HG02885 (cell line): Measurements from ENCODE around the gene NTN1.

Experiments used
- ATAC-seq: cut with Tn5 transposase; IDR thresholded peaks from one replicate; pipeline ENCODE4 v1.9.1; 2021; ENCODE audit warnings: mild to moderate bottlenecking; ENCODE audit not compliant: unreplicated experiment, poor library complexity

The NTN1 gene

DNA sequence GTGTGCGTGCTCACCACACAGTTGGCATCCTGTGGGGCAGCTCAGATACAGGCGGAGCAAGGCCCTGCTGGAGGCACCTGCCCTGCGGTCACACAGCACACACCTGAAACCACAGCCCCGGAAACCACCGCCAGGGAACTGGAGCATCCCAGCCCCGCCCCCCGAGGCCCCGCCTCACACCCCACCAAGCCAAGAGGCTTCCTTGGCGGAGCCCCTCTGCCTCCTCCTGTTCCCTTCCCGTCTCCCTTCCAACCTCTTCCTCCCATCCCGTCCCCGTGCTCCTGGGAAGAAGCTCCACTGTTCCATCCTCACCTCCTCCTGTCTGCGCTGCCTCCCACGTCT is 205.5 kb downstream of the NTN1 start:
- no peak for ATAC-seq

DNA sequence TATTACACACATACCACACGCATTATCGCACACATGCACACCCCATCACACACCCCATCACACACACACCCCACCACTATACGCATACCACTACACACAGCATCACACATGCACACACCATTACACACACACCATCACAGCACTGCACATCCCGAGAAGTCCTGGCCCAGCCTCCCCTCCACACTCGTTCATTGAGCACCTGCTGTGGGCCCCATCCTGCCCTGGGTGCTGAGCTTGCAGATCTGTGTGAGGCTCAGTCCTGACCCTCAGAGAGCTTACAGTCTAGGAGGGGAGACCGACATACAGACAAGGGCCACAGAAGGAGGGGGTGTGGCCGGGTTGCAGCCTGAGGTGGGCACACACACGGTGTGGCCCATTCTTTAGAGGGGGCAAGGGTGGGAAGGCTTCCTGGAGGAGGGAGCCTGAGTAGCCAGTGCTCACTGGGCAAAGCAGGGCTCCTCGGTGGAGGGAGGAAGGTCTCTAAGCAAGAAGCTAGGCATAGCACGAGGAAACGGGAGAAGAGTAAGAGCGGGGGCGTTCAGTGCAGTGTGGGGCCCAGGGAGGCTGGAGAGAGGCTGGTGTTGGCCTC is 206.6 kb downstream of the NTN1 start:
- ATAC-seq: no peak

DNA sequence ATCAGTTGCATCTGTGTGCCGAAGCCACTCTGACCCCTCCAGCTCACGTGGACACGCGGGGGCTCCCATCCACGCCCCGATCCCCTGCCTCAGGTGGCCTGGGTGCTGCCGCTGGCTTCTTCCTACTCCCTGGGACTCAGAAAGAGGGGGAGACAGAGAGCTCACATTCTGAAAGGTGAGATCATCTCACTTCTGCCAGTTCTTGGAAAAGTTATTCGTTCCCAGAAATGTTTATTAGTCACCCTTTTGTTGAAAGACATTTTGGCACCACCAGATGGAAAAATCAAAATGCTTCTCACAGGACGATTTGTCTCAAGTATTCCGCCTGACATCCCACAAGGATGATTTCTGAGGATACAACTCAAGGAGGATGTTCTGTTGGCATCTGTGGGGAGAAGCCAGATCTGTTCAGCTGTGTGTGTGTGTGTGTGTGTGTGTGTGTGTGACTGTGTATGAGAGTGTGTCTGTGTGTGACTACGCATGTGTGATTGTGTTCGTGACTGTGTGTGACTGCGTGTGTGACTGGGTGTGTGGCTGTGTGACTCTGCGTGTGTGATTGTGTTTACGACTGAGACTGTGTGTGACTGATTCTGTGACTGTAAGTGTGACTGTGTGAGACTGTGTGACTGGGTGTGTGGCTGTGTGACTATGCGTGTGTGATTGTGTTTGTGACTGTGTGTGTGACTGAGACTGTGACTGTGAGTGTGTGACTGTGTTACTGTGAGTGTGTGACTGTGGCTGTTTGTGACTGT is 207.3 kb downstream of the NTN1 start:
- no peak for ATAC-seq

DNA sequence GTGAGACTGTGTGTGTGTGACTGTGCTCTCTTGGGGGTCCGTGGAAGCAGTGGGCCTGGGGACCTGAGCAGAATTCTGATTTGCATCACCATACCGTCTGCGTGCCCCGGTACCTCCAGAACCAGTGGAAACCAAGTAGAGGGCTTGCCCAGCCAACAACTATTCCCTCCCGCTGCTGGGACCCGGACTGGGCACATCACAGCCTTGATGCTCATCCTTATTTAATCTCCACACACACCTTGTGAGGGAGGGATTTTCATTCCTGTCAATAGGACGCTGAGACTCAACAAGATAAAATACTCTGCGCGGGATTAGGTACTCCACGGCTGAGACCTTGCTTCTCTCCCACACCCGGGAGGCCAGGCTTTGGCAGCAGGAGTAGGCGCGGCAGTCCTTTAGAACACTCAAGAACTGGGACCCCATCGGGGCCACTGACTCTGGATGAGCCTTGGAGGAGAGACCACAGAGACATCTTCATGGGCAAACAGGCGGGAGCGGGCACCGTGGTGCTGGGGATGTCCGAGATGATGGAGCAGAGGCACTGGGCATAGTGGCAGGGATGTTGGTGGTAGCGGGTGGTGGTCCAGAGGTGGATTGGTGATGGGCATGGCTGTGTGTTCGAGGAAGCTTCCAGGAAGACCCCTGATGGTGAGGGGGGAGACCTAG is 208.0 kb downstream of the NTN1 start:
- no peak for ATAC-seq

DNA sequence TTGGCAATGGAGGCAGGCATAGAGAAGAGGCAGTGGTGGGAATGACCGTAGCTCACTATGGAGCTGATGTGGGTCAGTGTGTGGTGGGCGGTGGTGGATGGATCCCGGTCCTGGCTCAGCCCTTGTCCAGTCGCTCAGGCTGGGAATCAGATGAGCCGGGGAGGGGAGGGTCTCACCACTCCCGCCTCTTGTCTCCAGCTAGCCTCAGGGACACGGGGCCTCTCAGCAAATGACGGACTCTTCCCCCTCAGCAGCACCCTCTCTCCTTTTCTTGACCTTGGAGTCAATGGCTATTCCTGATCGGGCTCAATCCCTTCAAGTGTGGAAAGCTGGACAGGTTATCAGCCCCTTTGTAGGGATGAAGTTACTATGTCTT is 208.5 kb downstream of the NTN1 start:
- no peak for ATAC-seq

DNA sequence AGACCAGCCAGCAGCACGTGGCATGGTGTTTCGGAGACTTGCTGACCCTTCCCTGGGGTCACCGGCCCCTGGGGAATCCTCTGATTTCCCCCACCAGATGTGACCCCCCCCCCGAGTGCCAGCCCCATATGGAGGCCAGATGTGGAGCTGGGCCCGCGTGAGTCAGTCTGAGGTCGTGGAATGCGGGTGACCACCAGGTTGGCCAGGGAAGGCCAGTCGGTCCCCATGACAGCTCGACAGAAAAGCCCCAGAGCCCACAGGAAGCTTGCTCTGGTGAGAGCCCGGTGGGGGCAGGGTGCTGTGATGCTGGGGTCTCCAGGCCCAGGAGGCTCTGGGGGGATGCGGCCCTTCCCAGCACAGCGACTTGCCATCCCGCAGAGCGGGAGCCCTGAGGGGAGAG is 209.0 kb downstream of the NTN1 start:
- ATAC-seq: no peak

DNA sequence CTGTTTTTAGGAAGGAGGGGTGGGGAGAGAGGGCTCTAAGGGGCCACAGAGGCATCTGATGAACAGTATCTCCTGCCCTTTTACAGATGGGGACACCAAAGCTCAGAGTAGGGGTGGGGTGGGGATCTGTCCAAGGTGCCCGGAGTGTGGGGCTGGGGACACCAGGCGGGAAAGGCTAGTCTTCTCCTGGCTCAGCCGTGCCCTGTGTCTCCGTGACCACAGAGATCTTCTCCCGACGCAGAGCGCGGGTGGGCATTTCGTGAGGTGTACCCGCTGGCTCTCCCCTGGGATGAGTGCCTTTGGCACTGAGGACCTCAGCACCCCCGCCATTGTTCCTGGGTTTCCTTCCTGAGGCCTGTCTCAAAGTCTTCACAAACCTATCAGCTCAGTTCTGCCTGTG is 209.6 kb downstream of the NTN1 start:
- no peak for ATAC-seq

DNA sequence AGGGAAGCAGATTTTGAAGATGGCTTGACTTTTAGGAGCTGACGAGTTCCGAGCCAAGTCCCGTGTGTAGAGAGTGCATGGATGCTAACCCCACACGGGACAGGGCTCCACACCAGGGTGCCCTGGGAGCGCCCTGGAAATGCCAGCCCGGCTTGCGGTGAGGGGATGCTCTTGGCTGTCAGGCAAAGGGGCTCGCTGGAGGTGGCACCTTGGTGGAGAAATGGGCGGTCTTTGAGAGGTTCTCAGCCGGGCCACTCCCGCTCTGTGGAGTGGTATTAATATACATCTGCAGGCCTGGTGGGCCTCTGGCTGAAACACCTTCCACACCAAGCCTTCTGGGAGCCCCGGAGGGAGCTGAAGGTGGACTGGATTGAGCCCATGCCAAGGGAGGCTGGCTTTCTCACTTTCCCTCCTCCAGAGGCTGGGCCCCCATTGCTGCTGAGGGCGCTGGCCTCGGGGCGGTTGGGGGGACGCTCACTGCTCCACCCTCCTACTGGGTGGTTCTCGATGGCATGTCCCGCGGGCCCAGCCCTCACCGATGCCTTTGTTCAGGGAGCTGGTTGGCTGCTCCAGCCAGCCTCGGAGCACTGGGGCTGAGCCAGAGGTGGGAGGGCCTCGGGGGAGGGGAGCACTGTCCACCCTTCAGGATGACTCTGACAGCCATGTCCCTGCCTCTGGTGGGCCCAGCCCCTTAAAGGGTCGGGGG is 210.3 kb downstream of the NTN1 start:
- no peak for ATAC-seq

DNA sequence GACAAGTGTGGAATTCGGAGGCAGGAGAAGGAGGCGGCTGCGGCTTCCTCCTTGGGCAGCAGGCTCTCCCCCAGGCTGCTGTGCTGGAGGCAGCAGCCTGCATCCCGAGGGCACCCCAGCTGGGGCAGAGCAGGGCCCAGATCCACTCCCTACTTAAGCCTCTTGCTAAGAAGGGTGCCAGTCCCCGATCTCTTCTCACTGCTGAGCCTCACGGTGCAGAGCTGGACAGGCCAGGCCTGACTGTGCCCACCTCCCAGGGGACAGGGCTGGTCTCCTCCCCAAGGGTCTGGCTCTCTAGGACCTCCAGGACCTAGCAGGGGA is 210.8 kb downstream of the NTN1 start:
- ATAC-seq: no peak

DNA sequence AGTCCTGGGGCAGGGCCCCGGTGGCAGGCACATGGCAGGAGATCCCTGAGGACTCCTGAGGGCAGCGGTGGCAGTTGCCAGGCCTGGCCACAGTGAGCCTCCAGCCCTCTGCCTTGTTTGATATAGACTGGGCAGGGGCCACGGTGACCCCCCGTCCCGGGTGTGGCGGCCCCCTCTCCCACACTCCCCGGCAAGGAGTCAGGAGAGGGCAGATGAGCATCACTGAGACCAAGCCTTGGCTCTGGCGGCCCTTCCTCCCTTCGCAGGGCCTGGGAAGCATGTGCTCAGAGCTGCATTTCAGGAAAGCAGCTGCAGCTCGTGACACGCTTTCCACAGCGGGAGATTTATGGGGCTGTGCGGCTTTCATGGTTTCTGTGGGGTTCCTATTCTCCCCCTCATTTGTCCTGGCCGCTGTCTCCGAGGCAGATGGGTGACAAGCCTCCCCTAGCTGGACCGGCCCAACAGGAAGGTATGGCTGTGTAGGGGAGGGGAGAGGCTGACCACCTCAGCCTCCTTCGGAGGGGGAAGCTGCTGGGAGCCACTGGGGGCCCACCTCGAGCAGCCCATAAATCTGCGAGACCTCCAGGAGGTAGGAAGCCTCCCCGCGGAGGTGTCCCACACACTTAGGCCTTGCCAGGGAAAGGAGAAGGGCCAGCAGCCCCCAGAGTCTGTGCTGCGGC is 211.4 kb downstream of the NTN1 start:
- no peak for ATAC-seq

DNA sequence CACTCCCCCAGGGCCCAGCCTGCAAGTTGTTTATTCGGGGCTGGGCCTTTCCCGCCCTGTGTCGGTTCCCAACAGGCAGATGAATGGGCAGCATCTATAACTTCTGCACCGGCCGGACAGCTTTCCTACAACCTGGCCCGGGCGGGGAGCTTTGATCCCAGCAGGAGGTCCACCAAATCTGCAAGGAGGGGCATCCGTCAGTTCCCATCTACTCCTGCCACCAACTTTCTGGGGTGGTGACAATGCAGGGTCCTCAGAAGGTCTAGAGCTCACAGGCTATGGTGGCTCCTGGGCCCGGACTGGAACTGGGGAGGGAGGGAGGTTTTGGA is 211.9 kb downstream of the NTN1 start:
- ATAC-seq: no peak

DNA sequence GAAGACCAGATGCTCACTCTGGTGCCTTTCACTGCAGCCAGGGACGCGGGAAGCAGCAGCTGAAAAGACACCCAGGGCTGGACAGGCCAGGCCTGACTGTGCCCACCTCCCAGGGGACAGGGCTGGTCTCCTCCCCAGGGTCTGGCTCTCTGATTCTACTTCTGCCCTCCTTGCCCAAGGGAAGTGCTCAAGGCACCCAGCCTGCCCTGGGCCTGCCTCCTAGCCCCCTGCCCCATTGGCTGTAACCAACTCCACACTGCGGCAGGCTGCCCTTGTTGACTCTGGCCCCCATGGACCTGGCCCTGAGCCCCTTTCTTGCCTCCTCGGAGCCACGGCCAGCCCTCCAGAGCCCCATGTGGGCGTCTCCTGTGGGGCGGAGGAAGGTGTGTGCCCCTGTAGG is 212.5 kb downstream of the NTN1 start:
- ATAC-seq: no peak

DNA sequence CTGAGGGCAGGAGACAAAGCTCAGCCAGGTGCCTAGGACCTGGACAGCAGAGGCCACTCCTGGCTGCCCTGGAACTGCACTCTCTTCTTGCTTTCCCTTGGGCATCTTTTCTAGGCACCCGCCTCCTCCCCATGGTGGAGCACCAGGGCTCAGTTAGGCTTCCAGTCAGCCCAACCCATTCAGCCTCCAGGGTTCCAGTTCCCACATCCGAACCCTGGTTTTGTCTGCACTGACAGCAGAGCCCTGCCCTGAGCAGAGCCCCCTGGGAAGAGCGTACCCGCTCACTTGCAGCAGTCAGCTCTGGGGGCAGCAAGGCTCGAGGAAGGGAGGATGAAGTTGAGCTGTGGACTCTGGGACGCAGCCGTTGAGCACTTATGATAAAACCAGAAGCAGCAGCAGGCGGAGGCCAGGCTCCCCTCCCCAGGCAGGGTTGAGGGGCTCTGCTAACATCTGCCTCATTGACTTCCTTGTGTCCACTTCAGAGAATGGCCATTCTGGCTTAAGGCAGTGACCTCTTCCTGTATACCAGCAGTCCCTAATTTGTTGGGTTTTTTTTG is 213.2 kb downstream of the NTN1 start:
- no peak for ATAC-seq

DNA sequence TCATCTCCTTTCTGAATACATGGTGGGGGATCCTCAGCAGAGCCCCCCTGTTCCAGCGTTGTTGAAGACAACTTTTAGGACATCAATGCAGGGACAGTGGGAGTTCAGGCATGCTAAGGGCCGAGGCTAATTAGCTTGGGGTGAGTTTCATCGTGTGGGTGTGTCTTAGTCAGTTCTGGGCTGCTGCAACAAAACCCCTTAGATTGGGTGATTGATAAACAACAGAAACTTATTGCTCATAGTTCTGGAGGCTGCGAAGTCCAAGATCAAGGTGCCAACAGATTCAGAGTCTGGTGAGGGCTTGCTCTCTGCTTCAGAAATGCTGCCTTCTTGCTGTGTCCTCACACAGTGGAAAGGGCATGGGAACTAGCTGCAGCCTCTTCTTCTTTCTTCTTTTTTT is 214.0 kb downstream of the NTN1 start:
- ATAC-seq: no peak

DNA sequence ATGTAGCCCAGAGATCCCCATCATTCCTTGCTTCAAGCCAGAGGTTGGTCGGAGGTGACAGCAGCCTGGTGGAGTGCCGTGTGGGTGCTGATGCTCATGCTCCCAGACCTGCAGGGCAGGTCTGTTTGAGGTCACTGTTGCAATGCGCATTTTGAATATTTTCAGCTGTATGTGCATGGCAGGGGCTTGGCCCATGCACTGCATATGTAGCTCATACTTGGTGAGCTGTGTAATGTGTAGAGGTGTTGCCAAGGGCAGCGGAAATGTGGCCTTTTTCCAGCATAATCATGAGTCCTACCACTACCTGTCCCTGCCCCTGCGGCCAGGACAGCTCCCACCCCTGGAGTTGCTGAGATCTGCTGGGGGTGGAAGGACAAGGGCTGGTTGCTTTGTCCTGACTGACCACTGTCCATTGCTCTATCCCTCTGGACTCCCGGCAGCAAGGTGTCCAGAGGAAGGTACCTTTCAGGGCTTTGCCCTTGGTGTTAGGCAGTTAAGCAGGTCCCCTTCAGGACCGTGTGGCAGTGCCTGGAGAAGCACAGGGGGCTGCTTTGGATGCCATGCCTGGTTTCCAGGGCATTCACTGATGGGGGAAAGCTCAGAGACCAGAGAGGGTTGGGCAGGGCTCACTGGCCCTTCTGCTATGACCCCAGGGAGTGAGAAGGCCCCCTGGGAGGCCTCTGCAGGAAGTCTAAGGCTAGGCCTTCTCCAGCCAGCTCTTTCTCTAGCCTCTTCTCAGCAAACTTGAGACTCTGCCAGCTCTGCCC is 215.2 kb downstream of the NTN1 start:
- no peak for ATAC-seq

DNA sequence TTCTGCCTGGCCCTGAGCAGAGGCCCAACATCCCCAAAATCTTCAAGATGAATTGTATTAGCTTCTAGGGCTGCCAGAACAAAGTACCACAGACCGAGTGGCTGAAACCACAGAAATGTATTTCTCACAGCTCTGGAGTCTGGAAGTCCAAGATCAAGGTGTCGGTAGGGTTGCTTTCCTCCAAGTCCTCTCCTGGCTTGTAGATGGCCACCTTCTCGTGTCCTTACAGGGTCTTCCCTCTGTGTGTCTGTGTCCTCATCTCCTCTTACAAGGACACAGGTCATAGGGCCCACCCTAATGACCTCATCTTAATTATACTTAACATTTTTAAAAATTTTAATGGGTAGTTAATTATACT is 215.7 kb downstream of the NTN1 start:
- ATAC-seq: no peak

DNA sequence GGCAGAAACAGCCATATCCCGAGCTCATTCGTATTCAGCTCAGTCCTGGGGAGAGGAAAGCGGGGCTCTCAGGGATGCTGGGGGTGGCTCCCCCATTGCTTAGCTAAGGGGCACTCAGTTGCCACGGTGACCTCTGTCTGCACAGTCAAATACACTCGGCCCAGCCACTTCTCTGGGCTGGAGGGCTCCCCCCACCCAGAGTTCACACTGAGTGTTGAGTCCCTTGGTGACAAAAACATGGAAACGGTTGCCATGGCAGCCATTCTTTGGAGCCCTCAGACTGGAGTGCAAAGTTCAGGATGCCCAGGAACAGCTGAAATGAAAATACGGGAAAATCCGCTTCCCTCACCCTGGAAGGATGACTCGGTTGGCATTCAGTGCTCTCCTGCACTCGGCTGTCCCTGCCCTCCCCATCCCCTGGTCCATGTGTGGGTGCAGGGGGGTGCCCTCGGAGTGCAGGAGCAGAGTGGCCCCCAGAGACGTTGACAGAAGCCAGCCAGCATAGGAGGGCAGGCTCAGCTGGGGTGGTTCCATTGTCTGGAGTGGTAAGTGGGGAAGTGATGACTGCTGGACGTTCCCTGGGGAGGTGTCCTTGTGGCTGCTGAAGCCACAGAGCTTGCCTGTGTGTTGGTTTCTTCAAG is 216.5 kb downstream of the NTN1 start:
- ATAC-seq: no peak

DNA sequence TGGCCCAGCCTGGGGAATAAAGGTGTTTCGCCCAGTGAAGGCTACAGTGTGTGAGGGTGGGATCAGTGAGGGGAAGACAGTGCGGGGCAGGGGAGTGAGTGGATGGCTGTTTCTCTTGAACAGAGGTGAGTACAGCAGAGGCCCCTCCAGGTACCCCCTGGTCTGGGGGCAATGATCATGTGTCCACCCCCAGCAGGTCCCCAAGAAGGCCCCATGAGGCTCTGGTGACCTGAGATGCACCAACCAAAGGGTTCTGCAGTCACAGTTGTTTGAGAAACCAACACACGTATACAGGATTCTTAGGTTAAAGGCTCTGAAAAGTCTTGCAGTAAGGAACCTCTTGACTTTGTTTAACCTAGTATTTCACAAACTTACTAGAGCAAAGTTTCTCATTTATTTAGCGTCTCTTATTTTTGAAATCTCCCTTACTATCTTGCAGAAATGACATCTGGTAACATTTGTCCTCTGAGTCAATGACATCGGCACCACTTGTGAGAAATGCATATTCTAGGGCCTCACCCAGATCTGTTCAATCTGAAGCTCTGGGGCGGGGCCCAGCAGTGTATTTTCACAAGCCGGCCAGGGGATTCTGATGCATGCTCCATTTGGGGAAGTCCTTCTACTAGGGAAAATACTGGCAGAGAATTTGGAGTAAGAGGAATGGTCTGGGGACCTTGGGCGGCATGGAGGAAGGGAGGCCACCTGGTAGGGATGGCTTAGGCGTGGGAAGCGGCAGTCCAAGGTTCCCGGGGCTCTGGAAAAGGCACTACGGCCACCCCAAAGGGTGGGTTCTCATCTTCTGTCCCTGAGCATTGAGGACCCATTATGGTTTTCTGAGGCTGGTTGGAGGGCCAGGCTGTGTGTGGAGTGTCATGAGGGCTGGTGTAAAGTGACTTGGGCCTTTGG is 217.3 kb downstream of the NTN1 start:
- no peak for ATAC-seq
